HG02885 (cell line): ENCODE data around the gene ZNF107.
"Not testable (repeated sequence)": the region's sequence is repeated elsewhere in the genome, so short reads cannot be mapped to it uniquely, and the experiment has no call there.

Experiments used
- ATAC-seq: cut with Tn5 transposase; IDR thresholded peaks from one replicate; pipeline ENCODE4 v1.9.1; 2021; ENCODE audit warnings: mild to moderate bottlenecking; ENCODE audit not compliant: unreplicated experiment, poor library complexity

The ZNF107 gene

DNA sequence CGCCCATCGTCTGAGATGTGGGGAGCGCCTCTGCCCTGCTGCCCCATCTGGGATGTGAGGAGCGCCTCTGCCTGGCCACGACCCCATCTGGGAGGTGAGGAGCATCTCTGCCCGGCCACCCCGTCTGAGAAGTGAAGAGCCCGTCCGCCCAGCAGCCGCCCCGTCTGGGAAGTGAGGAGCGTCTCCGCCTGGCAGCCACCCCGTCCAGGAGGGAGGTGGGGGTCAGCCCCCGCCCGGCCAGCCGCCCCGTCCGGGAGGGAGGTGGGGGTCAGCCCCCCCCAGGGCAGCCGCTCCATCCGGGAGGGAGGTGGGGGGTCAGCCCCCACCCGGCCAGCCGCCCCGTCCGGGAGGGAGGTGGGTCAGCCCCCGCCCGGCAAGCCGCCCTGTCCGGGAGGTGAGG lies 52.0 kb downstream of the ZNF107 start:
- ATAC-seq: not testable (repeated sequence)

DNA sequence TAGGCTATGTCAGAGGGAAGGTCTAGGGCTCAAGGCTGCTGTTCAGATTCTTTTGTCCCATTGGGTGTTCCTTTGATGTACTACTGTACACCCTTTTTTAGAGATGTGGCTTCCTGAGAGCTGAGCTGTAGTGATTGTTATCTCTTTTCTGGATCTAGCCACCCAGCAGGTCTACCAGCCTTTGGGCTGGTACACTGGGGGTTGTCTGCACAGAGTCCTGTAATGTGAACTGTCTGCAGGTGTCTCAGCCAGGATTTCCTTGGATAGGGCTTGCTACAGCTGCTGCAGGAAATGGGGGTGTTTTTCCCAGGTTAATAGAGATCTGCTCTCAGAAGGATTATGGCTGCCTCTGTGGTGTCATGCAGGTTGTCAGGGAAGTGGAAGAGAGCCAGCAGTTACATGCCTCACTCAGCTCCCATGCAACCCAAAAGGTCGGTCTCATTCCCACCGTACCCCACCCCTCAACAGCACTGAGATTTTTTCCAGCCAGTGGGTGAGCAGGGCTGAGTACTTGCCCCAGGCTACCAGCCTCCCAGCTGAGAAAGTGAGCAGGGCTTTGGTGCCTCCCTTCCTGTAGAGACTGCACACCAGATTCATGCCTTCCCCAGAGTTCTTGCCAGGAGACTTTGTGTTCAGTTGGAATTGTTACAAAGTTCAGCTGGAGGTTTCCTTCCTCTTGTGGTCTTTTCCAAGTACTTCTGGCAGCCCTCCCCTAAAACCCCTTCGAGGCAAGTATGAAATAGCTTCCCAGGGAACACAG lies 63.3 kb downstream of the ZNF107 start:
- no peak for ATAC-seq

- ATAC-seq: no peak
Observed at GRCh38 chr7:64733550-64734240, 67.8 kb downstream of the ZNF107 start.

DNA sequence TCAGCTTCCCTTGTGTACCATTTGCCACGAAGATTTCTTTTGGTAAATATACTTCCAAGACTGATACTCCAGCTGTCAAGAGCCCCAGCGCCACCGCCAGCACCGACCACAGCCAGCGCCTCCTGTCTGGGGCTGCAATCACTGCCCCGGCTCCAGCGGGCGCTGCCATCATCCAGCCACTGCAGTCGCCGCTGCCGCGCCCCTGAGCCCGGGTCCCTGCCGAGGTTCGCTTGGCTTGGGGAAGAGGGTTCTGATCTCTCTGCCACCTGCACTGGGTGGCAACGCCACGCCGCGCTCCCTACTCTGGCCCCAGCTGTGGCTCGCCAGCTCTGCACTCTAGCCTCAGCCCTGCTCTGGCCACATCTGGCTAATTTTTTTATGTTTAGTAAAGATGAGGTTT lies 70.6 kb downstream of the ZNF107 start:
- no peak for ATAC-seq

- not testable (repeated sequence) for ATAC-seq
Observed at GRCh38 chr7:64738403-64738802, 72.5 kb downstream of the ZNF107 start.

DNA sequence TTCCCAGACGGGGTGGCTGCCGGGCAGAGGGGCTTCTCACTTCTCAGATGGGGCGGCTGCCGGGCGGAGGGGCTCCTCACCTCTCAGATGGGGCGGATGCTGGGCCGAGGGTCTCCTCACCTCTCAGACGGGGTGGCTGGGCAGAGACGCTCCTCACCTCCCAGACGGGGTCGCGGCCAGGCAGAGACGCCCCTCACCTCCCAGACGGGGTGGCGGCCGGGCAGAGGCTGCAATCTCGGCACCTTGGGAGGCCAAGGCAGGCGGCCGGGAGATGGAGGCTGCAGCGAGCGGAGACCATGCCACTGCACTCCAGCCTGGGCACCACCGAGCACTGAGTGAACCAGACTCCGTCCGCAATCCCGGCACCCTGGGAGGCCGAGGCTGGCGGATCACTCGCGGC lies 73.0 kb downstream of the ZNF107 start:
- not testable (repeated sequence) for ATAC-seq

GRCh38 chr7:64744680-64745079 lies 78.7 kb downstream of the ZNF107 start:
- no peak for ATAC-seq

DNA sequence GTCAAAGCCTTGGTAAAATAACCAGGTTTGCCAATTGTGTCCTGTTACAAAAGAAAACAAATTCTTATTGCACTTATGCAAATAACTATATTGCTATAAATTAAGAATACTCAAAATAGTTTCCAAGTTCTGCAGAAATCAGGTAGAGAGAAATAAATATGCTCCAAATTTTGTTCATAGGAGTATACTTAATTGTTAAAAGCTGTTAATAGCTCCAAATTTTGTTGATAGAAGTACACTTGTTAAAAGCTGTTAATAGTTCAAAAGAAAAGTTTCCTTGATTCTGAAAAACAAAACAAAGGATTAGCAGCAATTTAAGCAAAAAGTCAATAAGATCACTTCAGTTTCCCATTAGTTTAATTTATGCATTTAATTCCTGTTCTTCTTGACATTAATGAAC lies 81.9 kb downstream of the ZNF107 start:
- ATAC-seq: no peak

GRCh38 chr7:64753032-64753431 lies 87.1 kb downstream of the ZNF107 start:
- no peak for ATAC-seq

DNA sequence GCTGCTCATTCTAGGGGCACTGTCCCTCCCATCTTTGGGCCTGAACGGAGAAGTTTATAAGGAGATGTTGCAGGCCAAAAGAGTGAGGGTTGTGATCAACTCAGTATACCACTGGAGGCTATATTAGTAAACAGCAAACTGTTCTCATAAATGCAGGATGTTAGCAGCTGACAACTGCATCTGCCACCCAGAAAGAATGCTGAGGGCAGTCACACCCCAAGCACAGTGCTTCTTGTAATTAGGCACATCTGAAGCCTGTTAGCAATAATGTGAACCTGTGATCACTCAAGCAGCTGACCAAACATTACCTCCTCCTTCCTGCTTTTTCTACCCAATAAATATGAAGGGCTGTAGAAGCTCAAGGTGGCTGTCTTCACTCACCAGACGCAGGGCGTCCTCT lies 89.9 kb downstream of the ZNF107 start:
- ATAC-seq: no peak

- ATAC-seq: no peak
Observed at GRCh38 chr7:64758151-64758550, 92.2 kb downstream of the ZNF107 start.
